Activated CD8-positive, alpha-beta memory T cell treated with anti-CD3 and anti-CD28 coated beads for 1 hour (primary cell): ENCODE measurements around the gene MAGI2.

Source experiments
- DNase-seq, 2 donors: peaks; one replicate each; pipeline ENCODE4 v3.0.0-alpha.2; 2020; ENCODE audit warnings: low read depth in 1 of 2; ENCODE audit errors: extremely low read depth in 1 of 2

The MAGI2 gene

DNA sequence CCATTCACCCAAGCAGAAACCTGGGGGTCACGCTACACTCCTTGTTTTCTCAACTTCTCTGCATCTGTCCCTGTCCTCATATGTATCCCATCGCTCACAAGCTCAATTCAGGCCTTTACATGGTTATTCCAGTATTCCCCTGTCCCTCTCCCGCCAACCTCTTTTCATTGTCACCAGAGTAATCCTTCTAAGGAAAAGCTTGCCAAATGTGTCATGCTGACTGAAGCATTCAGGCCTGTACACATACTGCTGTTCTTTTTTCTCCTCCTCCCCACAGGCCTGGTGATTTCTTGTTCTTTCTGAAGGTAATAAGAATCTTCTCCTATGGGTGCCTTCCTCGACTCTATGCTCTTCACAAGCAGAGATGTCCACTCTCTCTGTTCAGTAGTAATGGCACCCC, 1372.7 kb downstream of the MAGI2 start:
- no peak for DNase-seq

DNA sequence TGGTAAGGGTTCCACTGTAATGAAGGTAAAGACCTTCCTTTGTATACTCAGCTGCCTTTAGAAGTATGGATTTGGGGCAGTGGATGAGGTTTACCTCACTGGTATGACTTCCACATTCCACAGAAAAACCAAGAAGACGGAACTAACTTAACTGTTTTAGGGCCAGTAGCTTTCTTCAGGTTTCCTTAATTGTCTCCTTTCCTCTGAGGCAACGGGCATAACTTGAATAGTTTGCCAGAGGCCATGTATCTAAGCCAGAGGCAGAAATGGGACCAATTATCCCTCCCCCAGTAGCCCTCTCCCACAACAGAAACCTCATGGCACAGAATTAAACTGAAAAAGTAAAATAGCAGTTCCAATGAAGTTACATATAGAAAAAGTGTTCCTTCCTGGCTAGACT, 1373.2 kb downstream of the MAGI2 start:
- no peak for DNase-seq

DNA sequence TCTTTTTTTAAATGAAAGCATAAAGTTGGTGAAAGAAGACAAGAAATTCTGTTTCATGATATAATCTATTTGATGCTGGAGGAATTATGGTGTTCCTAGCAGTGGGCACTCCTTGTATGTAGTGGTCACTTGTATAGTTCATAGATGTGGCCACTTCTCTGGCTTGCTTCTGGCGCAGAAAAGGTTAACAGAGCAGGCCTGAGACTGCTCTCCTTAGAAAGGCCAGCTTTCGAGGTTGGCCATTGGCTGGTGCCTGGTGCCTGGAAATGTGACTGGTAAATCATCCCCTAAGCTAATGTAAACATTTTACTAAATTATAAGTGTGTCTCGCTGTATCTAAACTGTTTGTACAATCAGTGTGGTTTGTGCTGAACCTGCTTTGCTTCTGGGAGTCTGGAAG, 1378.8 kb downstream of the MAGI2 start:
- no peak for DNase-seq

DNA sequence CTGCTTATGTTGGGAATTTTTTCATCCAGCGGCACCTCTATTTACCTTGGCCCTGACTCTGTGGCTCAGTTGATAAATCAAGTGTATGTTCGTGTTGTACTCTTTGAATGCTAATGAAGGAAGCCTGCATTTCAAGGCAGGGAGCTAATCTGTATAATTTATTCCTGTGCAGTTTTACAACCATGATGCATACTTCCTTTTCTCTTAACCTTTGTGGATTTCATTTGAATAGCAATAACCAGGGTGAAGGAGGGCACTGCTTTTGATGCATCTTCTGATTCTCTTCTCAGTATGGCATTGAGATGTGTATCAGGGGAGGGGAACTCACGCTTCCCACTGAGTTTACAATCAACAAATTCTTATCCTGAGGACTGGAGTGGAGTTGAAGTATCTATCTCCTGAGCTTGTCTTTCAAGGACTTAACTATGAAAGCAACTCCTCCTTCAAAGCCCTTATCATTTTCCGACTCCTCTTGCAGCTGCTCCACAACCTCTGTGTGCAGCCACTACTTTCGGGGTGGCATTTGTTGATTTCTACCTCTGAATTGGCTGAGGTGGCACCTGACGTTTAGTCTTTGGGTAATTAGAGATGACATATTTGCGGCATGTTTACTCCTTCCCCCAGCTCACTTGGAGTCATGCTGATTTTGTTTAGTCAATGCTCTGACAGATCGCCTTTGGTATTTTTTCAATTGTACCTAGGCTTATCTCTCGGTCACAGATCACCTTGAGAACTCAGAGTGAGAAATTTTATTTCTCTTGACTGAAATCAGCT, 1379.7 kb downstream of the MAGI2 start:
- DNase-seq = no peak

DNA sequence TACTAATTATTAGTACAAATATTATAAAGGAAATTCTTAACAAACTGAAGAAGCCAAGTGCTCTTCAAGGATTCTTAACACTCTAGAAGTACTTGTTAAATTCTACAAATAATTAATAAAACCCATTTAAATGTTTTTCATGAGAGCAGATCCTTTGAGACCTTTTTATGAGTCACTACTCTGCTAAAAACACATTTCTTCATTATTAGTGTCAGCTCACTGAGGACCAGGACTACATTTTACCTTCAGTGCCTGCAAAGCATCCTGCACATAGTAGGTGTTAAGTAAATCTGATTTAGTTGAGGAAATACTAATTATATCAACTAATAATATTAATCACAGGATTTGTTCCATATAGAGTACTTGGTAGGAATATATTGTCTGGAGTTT, 1381.3 kb downstream of the MAGI2 start:
- no peak for DNase-seq

DNA sequence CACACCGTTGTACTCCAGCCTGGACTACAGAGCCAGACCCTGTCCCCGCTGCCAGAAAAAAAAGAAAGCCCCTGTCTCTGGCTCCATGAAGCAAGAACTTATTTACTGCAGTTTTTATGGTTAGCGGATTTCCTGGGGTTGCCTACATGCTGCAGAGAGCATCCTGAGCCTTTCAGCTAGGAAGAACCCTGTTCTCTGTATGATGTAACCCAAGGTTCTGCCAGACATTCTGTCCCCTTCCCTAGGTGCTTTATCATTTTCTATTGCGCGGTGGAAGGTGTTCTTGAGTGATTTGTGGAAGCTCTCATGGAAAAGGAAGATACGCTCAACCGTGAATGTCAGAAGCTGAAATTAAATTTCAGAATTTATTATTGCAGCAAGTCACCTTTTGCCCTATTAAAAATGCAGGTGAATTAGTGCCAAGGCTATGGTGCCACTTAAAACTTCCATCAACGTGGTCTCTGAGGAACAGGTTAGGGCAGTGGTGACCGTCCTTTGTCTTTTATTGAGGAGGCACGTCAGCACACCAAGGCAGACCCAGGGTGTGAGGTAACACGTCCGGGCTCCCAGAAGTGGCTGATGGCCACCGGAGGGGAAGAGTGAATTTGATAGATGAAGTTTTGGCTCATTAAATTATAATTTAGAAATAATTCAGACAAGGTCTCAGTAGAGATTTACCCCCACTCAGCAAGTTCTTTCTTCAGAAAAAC, 1381.8 kb downstream of the MAGI2 start:
- DNase-seq = no peak

DNA sequence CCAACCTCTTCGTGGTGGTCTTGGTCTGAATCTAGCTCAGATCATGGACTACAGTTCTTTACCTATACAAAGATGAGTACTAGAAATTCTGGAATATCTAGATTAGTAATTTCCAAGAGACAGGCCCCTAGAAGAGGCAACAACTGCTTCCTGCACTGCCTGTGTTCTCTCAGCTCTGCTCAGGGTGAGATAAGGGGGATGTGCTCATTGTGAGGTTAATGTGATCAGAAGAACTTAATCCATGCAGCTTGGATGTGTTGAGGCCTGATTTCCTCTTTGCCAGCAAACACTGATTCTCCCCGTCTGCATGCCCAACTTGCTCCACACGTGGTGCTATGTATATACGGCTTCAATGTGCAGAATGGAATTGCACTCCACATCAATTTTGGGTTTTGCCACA, 1386.9 kb downstream of the MAGI2 start:
- no peak for DNase-seq

DNA sequence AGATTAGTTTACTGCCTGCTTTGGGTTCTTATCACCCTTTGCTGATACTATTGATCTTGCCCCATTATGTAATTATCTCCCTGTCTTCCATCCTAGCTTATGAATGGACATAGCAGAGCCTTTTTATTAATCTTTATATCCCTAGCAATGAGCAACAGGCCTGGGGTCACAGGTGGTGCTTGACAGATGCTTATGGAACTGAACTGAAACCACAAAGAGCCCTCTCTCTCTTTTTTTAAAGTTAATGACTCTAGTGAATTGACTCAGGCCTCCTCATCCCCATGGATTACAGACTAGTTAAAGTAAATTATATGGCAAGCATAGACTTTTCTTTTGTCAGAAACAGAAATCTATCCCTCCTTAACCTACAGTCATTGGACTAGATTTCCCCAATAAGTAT, 1389.7 kb downstream of the MAGI2 start:
- no peak for DNase-seq

DNA sequence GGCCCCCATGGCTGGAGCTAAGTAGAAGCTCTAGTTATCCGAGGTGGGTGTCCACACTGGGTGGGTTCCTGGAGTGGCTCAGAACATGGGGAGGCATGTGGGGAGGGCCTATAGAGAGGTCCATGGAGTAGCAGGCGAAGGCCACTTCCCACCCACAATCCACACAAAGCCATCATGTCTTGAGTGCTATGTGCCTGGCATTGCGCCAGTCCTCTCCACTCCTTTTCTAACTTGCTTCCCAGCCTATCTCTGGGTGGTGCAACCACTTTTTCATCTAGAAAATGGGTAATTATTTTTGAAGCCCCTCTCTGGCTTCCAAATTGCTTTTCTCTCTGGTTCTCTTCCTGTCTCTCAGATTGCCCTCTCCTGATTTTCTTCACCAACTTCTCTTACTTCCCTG, 1391.3 kb downstream of the MAGI2 start:
- no peak for DNase-seq

DNA sequence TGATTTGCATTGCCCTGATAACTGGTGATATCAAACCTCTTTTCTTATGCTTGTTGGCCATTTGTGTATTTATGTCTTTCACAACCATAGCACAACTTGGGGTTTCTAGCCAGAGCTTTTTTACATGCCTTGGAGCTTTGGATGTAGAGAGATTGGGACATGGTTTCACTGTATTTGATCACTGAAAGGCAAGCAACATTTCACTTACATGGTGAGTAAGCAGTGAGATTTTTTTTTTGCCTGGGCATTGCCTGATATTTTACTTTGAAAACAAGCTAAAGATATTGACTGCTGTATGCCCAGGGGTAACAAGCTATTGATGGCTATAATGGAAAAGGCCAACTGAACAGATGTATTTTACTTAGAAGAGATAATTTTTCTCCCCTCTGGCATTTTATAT, 1395.9 kb downstream of the MAGI2 start:
- no peak for DNase-seq

DNA sequence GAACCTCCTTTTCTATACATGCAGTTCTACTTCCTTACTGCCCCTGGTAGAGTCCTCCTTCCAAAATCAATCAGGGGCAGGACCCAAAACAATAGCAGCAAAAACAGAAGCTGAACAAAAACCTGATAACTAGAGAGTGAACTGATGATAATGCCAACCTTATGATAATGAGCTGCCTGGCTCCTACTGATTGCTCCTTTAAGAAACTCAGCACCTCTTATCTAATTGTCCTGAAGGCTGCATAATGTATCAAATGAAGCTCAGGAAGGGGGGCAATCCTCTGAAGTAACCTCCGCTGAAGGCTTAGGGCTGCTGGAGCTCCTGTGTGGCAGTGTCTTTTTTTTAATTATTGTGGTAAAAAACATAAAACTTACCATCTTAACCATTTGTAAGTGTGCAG, 1397.9 kb downstream of the MAGI2 start:
- DNase-seq = no peak

DNA sequence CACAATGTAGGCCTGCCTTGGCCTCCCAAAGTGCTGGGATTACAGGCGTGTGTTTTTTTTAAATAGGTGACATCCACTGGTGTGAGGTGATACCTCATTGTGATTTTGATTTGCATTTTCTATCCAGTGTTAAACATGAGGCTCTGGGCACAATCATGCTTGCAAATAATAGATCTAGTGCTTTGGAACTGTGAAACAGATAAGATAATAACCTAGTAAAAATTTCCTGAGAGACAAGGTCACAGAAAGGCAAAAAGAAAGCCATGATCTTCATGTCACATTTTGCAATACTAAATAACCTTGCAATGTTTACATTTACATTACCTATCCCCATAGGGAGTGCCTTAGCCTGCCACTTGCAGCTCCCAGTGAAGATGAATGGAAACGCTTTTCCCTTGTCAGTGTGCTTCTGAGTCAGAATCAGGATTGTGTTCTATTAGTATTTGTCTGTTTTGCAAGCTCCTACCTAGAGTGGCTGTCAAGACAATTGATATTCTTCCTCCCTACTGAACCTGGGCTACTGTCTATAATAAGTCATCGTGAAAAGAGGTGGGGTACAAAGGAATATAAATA, 1398.4 kb downstream of the MAGI2 start:
- no peak for DNase-seq

DNA sequence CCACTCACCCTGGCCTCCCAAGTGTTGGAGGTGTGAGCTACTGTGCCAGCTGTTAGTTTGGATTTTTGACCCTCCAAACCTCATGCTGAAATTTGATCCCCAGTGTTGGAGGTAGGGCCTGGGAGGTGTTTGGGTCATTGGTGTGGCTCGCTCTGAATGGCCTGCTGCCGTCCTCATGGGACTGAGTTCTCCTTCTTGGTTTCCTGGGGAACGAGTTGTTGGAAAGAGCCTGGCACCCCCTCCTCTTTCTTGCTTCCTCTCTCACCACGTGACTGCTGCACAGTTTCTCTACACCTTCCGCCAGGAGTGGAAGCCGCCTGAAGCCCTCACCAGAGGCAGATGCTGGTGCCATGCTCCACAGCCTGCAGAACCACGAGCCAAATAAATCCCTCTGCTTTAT, 1401.4 kb downstream of the MAGI2 start:
- DNase-seq = no peak

DNA sequence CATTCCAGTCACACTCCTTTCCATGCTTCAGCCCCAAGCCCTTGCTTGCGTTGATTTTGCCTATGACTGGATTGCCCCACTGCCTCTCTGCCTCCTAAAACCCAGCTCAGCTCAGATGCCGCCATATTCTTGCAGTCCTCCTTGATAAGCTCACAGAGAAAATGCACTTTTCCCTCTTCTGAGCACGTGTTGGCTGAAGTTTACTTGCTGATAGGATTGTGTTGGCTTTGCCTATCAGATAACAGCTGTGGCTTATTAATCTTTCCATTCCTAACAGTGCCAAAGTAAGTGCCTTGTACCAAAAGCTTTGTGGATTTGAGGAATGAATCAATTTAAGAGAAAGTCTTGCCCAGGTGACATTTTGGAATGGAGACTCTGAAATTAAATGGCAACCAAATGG, 1405.7 kb downstream of the MAGI2 start:
- no peak for DNase-seq

DNA sequence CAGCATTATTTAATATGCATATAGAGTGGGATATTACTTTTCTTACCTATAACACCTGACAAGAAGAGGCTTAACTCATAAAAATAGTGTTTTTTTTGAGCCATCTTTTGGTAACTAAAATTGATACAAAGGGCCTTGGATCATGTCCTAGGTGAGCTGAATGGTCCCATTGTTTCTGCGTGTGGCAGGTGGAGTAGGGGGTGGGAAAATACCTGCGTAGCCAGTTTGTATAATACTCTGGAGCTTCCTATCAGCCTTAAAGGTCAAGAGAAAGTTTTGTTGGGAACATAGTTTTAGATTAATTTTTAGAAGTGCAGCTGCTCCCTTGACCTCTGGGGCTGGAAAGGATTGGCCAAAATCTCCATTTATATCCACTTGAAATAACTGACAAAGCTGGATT, 1410.3 kb downstream of the MAGI2 start:
- no peak for DNase-seq

DNA sequence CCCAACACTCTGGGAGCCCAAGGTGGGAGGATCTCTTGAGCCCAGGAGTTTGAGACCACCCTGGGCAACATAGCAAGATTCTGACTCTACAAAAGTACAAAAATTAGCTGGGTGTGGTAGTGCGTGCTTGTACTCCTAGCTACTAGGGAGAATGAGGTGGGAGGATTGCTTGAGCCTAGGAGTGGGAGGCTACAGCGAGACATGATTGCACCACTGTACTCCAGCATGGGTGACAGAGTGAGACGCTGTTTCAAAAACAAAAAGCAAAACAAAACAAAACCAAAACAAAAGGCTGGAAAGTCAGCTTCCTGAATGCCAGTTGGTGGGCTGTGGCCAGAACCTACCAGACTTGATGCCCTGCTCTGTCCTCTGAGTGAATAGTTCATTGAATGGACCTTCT, 1412.0 kb downstream of the MAGI2 start:
- no peak for DNase-seq

DNA sequence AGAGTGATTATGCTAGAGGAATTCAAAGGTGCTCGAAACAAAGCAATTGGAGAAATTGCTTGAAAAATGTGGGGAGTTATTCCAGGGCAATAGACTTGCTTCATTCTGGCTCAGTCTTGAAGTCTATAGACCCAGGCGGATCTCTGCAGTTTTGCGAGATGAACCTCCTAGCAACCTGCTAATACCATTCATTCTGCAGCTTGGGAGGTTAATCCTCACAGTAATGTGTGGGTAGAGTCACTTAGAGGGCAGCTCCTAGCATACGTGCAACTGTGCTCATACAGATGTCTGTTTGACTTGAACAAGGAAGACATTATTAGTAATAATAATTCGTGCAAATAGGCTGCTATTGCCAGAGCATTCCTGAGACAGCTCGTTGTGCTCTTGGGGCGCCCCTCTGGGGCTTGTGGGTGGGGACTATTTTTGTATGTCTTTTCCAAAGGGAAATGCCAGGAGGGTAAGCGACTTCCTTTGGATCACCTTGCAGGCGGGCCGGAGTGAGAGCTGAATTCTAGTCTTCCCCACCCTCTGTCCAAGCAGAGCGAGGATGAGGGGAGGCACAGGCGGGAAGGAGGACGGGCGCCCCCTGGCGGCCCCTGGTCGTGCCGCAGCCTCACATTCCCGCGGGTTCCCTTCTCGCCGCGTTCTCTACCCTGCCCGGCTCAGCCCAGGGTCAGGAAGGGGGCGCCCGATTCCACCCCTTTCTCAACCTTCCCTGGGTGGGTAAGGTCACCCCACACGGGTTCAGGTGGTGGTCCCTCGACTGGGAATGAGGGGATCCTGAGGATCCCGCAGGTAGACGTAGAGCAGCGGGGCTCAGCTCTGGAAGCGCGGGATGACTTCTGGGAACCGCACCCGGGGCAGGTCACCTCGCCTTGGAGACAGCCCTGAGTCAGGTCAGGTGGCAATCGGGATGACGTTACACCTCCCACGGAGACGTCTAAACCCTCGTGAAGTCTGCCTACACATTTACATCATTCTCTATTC, 1413.4 kb downstream of the MAGI2 start:
- no peak for DNase-seq

DNA sequence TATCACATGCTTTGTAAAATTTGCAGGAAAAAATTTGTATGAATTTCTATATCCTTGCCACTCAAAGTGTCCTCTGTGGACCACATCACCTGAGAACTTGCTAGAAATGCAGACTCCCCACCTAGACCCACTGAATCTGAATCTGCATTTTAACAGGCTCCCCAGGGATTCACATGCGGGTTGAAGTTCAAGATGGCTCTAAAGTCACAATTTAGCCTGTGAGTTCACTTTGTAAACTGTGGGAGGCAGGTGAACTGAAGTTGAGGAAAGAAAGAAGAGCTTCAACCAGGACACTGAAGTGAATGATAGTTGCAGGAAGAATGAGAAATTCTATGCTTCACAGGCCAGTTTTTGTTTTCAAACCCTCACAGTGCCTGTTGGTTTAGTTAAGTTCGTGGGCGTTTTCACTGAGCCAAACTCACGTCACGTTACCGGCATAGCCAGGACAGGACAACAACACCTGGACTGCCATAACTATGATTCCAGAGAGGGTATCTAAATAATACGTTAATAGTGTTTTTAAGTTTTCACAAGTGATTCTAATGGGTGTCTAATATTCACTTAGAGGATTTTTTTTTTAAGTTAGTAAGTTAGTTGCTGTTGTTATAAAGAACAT, 1414.9 kb downstream of the MAGI2 start:
- DNase-seq = no peak

DNA sequence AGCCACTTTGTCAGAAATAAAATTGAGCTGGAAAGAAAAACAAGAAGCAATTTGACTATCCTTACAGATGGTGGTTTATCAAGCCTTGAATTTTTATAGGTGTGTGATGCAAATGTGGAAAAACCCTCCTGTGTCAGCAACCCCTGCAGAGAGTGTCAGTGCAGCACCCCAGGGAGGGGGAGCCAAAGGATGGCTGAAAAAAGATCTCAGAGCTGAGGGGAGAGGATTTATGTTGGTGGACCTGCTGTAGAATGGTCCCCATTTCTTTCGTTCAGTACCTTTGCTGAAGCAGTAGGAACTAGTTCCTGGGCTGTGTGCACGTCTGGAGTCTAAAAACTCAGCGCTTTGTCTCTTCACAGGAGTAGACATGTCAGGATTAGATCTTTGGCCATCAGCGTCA, 1415.9 kb downstream of the MAGI2 start:
- no peak for DNase-seq

DNA sequence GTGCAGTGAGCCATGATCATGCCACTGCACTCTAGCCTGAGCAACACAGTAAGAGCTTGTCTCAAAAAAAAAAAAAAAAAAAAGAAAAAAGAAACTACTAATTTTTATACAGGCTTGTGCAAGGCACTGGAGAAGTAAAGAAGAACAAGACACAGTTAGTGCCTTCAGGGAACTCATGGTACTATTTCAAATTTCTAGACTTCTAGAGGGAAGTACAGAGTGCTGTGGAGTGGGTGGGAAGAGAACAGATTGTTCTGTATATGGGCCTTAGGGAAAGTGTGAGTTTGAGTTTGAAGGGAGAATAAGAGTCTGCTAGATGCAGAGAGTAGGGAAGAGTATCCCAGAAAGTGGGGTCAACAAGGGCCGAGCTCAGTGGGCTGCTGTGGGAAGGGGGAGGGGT, 1420.1 kb downstream of the MAGI2 start:
- no peak for DNase-seq

DNA sequence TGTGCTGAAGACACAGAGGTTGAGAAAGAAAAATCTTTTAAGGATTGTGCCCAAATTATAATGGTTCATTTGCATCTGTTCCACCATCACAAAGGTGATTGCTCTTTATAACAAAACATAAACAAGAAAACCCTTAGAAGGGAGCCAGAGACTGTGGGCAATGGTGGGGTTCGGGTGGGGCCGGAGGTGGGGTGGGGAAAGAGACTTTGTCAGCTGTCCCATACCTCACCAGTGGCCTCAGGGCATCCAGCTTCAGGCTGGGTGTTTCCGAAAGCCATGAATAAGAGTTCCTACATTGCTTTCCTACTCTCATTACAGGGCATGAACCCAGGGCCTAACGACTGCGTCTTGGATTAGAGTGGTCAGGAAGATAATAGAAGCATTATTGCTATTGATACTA, 1427.0 kb downstream of the MAGI2 start:
- no peak for DNase-seq
